GM13977 (cell line): ENCODE results near the gene JSRP1.
A peak's percentile ranks its signal among the peaks of the same experiment; 100 is the strongest.

Source experiments
- DNase-seq: peaks from one replicate; pipeline ENCODE4 v3.0.0; 2012; ENCODE audit warnings: low spot score
- in situ Hi-C: fragments of 300-500 bp; cut with MboI; formaldehyde crosslinking; loops from one replicate; pipeline ENCODE4 v1.12.0; 2022; ENCODE audit warnings: low sequenced_read_pairs, low pct_unique_long_range_greater_than_20kb, mixed read lengths, inconsistent platforms; ENCODE audit not compliant: unreplicated experiment
- TF ChIP-seq, protein P1 (sequence below): IDR thresholded peaks from 2 replicates; pipeline ENCODE4 v1.5.1; 2012; ENCODE audit warnings: mild to moderate bottlenecking, control low read depth; ENCODE audit not compliant: insufficient read depth; ENCODE audit errors: extremely low read depth, missing control alignments

JSRP1 gene

GRCh38 chr19:2269244-2270156 is 13.3 kb upstream of the JSRP1 start:
- in situ Hi-C loops: loop anchor here (25.0 kb wide), 1 partner anchor 343 kb away; no protein-coding TSS in a partner anchor
- TF ChIP-seq, protein P1, sequence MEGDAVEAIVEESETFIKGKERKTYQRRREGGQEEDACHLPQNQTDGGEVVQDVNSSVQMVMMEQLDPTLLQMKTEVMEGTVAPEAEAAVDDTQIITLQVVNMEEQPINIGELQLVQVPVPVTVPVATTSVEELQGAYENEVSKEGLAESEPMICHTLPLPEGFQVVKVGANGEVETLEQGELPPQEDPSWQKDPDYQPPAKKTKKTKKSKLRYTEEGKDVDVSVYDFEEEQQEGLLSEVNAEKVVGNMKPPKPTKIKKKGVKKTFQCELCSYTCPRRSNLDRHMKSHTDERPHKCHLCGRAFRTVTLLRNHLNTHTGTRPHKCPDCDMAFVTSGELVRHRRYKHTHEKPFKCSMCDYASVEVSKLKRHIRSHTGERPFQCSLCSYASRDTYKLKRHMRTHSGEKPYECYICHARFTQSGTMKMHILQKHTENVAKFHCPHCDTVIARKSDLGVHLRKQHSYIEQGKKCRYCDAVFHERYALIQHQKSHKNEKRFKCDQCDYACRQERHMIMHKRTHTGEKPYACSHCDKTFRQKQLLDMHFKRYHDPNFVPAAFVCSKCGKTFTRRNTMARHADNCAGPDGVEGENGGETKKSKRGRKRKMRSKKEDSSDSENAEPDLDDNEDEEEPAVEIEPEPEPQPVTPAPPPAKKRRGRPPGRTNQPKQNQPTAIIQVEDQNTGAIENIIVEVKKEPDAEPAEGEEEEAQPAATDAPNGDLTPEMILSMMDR: peak; percentile 15
- peak; percentile 100 for DNase-seq

DNA sequence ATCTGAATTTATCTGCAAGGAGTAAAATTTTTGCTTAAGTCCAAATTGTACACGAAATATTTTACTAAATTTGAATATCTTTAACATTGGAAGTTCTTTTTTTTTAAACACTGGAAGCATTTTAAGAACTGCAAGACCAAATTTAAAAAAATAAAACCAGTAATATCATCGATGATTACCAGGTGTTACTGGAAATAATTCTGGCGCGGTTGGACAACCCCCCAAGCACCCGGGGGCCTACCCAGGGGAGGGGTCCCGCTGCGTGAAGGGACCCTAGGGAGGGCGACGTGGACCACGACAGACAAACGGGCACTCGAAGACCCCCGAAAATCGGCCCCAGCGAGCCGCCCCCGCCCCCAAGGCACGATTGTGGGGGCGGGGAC is 12.6 kb upstream of the JSRP1 start:
- in situ Hi-C loops: loop anchor here (25.0 kb wide), 1 partner anchor 343 kb away; no protein-coding TSS in a partner anchor
- DNase-seq: no peak
- TF ChIP-seq, protein P1: no peak

- TF ChIP-seq, protein P1: no peak
- DNase-seq: no peak
- in situ Hi-C loops: loop anchor here (25.0 kb wide), 1 partner anchor 344 kb away; no protein-coding TSS in a partner anchor
These were observed 12.2 kb upstream of the JSRP1 start for GRCh38 chr19:2268480-2268830.

DNA sequence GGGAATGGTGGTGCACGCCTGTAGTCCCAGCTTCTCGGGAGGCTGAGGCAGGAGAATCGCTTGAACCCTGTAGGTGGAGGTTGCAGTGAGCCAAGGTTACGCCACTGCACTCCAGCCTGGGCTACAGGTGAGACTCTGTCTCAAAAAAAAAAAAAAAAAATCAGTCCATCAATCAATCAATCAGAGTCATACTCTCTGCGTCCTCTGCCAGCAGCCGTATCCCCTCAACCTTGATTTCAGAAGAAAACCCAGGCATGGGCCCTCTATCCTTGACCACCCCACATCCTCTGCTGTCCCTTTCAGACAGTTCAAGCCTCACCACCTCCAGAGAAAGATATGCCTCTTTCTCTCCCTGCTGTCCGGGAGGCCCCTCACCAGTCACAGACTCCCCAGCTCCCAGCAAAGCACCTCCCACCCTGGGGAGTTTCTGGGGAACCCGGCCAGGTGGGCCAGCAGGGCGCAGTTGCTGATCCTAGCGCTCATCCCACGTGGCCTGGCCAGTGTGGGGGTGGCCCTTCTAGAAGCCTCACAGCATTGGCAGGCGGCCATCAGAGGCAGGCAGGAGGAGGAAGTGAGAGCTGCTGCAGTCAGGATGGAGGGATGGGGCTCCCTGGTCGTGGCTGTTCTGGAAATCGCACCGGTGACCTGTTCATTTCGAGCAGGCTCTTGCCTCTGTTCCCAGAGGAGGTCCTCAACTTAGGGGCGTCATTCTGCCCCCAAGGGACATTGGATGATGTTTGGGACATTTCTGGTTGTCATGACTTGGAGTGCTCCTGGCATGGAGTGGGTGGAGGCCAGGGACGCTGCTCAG is 10.2 kb upstream of the JSRP1 start:
- DNase-seq: no peak
- TF ChIP-seq, protein P1: no peak
- in situ Hi-C loops: loop anchor here (25.0 kb wide), 1 partner anchor 346 kb away; no protein-coding TSS in a partner anchor

DNA sequence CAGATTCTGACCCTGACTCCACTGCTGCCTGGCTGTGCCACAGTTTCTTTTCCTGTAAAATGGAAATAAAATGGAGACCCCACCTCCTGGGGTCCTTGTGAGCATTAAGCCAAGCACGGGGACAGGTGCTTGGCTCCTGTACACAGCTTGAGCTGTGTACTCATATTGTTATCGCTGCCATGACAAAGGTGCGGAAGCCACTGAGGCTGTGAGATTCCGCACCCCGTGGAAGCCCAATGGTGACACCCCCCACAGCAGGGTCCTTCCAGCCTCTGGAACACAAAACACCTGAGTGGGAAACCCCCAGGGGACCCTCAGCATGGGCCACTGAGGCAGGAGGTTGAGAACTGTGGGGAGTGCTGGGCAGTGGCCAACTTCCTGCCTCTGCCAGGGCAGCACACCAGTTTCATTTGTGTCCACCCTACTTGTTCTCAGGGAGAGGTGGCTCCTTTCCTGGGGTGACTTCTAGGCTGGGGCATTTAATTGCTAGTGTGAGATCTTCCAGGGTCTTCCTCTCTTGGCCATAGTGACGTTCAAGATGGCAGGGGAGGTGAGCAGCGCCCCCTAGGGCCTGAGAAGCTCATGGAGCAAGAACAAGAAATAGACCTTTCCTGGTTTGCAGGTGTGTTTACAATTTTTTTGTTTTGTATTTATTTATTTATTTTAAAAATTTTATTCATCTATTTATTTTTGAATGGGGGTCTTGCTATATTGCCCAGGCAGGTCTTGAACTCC is 5.4 kb upstream of the JSRP1 start:
- DNase-seq: peak; percentile 50
- TF ChIP-seq, protein P1: peak; percentile 70
- in situ Hi-C loops: loop anchor here (25.0 kb wide), 1 partner anchor 351 kb away; no protein-coding TSS in a partner anchor

GRCh38 chr19:2260341-2260805 is 4.2 kb upstream of the JSRP1 start:
- no peak for DNase-seq
- in situ Hi-C loops: loop anchor here (25.0 kb wide), 1 partner anchor 352 kb away; no protein-coding TSS in a partner anchor
- TF ChIP-seq, protein P1: no peak
